ENCODE measurements around the gene C5orf46.

The C5orf46 gene

DNA sequence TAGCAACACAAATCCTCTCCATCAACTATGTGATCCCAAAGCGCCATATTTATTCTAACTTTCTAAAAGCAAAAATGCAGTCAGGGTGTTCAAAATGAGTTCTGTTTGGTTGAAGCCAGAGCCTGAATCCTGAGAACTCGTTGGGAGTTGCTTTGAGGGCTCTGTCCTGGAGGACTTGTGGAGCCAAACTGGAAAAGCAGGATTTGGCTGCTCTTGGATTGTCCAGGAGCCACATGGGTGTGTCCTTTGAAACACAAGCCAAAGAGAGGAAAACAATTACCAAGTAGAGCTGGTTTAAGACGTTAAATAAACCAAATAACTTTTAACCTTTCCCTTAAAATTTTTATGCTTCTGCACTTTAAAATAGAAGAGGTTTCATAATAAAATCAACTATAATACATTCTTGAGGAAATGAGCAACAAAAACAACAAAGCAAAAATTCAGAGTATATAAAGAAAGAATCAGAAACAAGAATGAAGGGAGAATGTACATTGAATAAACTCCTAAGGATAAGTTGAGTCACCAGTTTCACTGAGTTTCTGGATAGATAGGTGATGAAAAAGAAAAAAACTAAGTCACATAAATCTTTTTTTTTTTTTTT is 13.5 kb downstream of the C5orf46 start:
- Histone ChIP-seq H3K27me3 (replicated peaks; ENCODE audit: control insufficient read depth, insufficient read depth, low read length) (no peaks in the 10 kb centered on the region), H3K36me3 (ENCODE audit: control insufficient read depth, insufficient read depth, low read length) (no peaks in the 10 kb centered on the region), H3K4me3 (replicated peaks; ENCODE audit: low read depth, low read length) (no peak overlapping the region)
- DNase-seq (ENCODE audit: extremely low read depth, insufficient read length) = no peak
- TF ChIP-seq, protein P1, sequence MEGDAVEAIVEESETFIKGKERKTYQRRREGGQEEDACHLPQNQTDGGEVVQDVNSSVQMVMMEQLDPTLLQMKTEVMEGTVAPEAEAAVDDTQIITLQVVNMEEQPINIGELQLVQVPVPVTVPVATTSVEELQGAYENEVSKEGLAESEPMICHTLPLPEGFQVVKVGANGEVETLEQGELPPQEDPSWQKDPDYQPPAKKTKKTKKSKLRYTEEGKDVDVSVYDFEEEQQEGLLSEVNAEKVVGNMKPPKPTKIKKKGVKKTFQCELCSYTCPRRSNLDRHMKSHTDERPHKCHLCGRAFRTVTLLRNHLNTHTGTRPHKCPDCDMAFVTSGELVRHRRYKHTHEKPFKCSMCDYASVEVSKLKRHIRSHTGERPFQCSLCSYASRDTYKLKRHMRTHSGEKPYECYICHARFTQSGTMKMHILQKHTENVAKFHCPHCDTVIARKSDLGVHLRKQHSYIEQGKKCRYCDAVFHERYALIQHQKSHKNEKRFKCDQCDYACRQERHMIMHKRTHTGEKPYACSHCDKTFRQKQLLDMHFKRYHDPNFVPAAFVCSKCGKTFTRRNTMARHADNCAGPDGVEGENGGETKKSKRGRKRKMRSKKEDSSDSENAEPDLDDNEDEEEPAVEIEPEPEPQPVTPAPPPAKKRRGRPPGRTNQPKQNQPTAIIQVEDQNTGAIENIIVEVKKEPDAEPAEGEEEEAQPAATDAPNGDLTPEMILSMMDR (IDR thresholded peaks at IDR 0.05; ENCODE audit: insufficient read depth, low read length, poor library complexity, severe bottlenecking) = no peak

GRCh38 chr5:147887930-147888329 is 18.4 kb downstream of the C5orf46 start:
- Histone ChIP-seq H3K4me3 (replicated peaks; ENCODE audit: low read depth, low read length) (no peak overlapping the region), H3K36me3 (ENCODE audit: control insufficient read depth, insufficient read depth, low read length) (no peaks in the 10 kb centered on the region), H3K27me3 (replicated peaks; ENCODE audit: control insufficient read depth, insufficient read depth, low read length) (no peaks in the 10 kb centered on the region)
- no peak for DNase-seq (ENCODE audit: extremely low read depth, insufficient read length)
- TF ChIP-seq, protein P1 (IDR thresholded peaks at IDR 0.05; ENCODE audit: insufficient read depth, low read length, poor library complexity, severe bottlenecking) = no peak

- TF ChIP-seq, protein P1 (IDR thresholded peaks at IDR 0.05; ENCODE audit: insufficient read depth, low read length, poor library complexity, severe bottlenecking) = peak; percentile 55
- no peak for DNase-seq (ENCODE audit: extremely low read depth, insufficient read length)
- Histone ChIP-seq H3K4me3 (replicated peaks; ENCODE audit: low read depth, low read length) (no peak overlapping the region), H3K36me3 (ENCODE audit: control insufficient read depth, insufficient read depth, low read length) (no peaks in the 10 kb centered on the region), H3K27me3 (replicated peaks; ENCODE audit: control insufficient read depth, insufficient read depth, low read length) (no peaks in the 10 kb centered on the region)
These were observed 19.2 kb downstream of the C5orf46 start for GRCh38 chr5:147887026-147887627.

- TF ChIP-seq, protein P1 (IDR thresholded peaks at IDR 0.05; ENCODE audit: insufficient read depth, low read length, poor library complexity, severe bottlenecking) = no peak
- Histone ChIP-seq H3K27me3 (replicated peaks; ENCODE audit: control insufficient read depth, insufficient read depth, low read length) (no peaks in the 10 kb centered on the region), H3K4me3 (replicated peaks; ENCODE audit: low read depth, low read length) (no peak overlapping the region), H3K36me3 (ENCODE audit: control insufficient read depth, insufficient read depth, low read length) (no peaks in the 10 kb centered on the region)
- no peak for DNase-seq (ENCODE audit: extremely low read depth, insufficient read length)
These were observed 23.6 kb downstream of the C5orf46 start for GRCh38 chr5:147882586-147883313.

- Histone ChIP-seq H3K36me3 (ENCODE audit: control insufficient read depth, insufficient read depth, low read length) (no peaks in the 10 kb centered on the region), H3K27me3 (replicated peaks; ENCODE audit: control insufficient read depth, insufficient read depth, low read length) (no peaks in the 10 kb centered on the region), H3K4me3 (replicated peaks; ENCODE audit: low read depth, low read length) (no peak overlapping the region)
- TF ChIP-seq, protein P1 (IDR thresholded peaks at IDR 0.05; ENCODE audit: insufficient read depth, low read length, poor library complexity, severe bottlenecking) = no peak
- no peak for DNase-seq (ENCODE audit: extremely low read depth, insufficient read length)
These were observed 25.9 kb downstream of the C5orf46 start for GRCh38 chr5:147880487-147880886.

All from GM06990 (cell line).